DOHH2 (cell line): ENCODE results near the gene MUSTN1.

Experiments used
- H3F3A ChIP-seq: fragments of 200-600 bp; sonication (generic), shearing (Covaris generic); 2 replicates; pipeline ENCODE4 v1.6.0; 2016; ENCODE audit warnings: antibody characterized with exemption, mild to moderate bottlenecking; ENCODE audit not compliant: control insufficient read depth, insufficient read depth
- H3K27ac ChIP-seq: fragments of 200-600 bp; sonication (generic); 2 replicates; pipeline ENCODE4 v1.5.1; 2014; ENCODE audit warnings: low read depth, mild to moderate bottlenecking, low read length, moderate library complexity
- H3K27me3 ChIP-seq: fragments of 200-600 bp; sonication (generic); 2 replicates; pipeline ENCODE4 v1.6.1; 2014; ENCODE audit warnings: mild to moderate bottlenecking, low read length, mixed read lengths; ENCODE audit not compliant: control insufficient read depth
- H3K36me3 ChIP-seq: fragments of 200-600 bp; sonication (generic); 2 replicates; pipeline ENCODE4 v1.6.1; 2014; ENCODE audit warnings: mild to moderate bottlenecking, low read length, moderate library complexity, mixed read lengths; ENCODE audit not compliant: control insufficient read depth
- H3K4me1 ChIP-seq: fragments of 200-600 bp; sonication (generic); 2 replicates; pipeline ENCODE4 v1.6.1; 2014; ENCODE audit warnings: mild to moderate bottlenecking, low read length, mixed read lengths; ENCODE audit not compliant: control insufficient read depth
- H3K4me2 ChIP-seq: fragments of 200-600 bp; sonication (generic); 2 replicates; pipeline ENCODE4 v1.6.0; 2014; ENCODE audit warnings: mild to moderate bottlenecking, low read length, moderate library complexity
- H3K4me3 ChIP-seq: fragments of 200-600 bp; sonication (generic); 2 replicates; pipeline ENCODE4 v1.5.1; 2014; ENCODE audit warnings: mild to moderate bottlenecking, low read length, mixed read lengths
- H3K79me2 ChIP-seq: fragments of 200-600 bp; sonication (generic); 2 replicates; pipeline ENCODE4 v1.6.1; 2014; ENCODE audit warnings: mild to moderate bottlenecking, low read length, mixed read lengths; ENCODE audit not compliant: control insufficient read depth
- H3K9me2 ChIP-seq: fragments of 200-600 bp; sonication (generic); replicated peaks from 2 replicates; pipeline ENCODE4 v1.6.1; 2014; ENCODE audit warnings: mild to moderate bottlenecking, low read length, mixed read lengths; ENCODE audit not compliant: control insufficient read depth
- H3K9me3 ChIP-seq: fragments of 200-600 bp; sonication (generic); 2 replicates; pipeline ENCODE4 v1.6.1; 2014; ENCODE audit warnings: antibody characterized with exemption, low read length, mixed read lengths; ENCODE audit not compliant: control insufficient read depth, insufficient read depth
- H4K20me1 ChIP-seq: fragments of 200-600 bp; sonication (generic); 2 replicates; pipeline ENCODE4 v1.6.0; 2014; ENCODE audit warnings: low read depth, mild to moderate bottlenecking, antibody characterized with exemption, low read length, moderate library complexity; ENCODE audit not compliant: control insufficient read depth, insufficient read depth
- CTCF ChIP-seq: fragments of 200-600 bp; sonication (generic); IDR thresholded peaks from one replicate; pipeline ENCODE4 v1.5.1; 2014; ENCODE audit warnings: antibody characterized with exemption, mild to moderate bottlenecking, low read depth, low read length; ENCODE audit not compliant: poor library complexity, severe bottlenecking
- EZH2phosphoT487 ChIP-seq: fragments of 200-600 bp; sonication (generic); IDR thresholded peaks from 2 replicates; pipeline ENCODE4 v1.6.1; 2017; ENCODE audit warnings: borderline replicate concordance, mild to moderate bottlenecking, antibody characterized with exemption, low read length, moderate library complexity, mixed read lengths

The MUSTN1 gene

GRCh38 chr3:52788890-52789745 lies 45.7 kb downstream of the MUSTN1 start:
- Histone ChIP-seq H4K20me1 (no peaks in the 10 kb centered on the region), H3K9me3 (no peaks in the 10 kb centered on the region), H3K4me2 (no peak overlapping the region), H3K4me3 (no peak overlapping the region), H3K4me1 (no peaks in the 10 kb centered on the region), H3K27me3 (no peaks in the 10 kb centered on the region), H3K36me3 (no peaks in the 10 kb centered on the region), H3F3A (no peaks in the 10 kb centered on the region), H3K9me2 (no peaks in the 10 kb centered on the region), H3K79me2 (no peaks in the 10 kb centered on the region), H3K27ac (no peak overlapping the region)
- TF ChIP-seq CTCF (no peak), EZH2phosphoT487 (no peak)

GRCh38 chr3:52787672-52788625 lies 46.9 kb downstream of the MUSTN1 start:
- no peaks in the 10 kb centered on the region for H4K20me1 ChIP-seq
- H3K4me3 ChIP-seq: no peak overlapping the region
- H3K79me2 ChIP-seq: no peaks in the 10 kb centered on the region
- no peak overlapping the region for H3K4me2 ChIP-seq
- no peaks in the 10 kb centered on the region for H3F3A ChIP-seq
- no peaks in the 10 kb centered on the region for H3K36me3 ChIP-seq
- H3K27me3 ChIP-seq: 0 out of 2 replicates have a peak, but pooled peaks cover under 1% of the 10 kb centered on the region
- H3K9me3 ChIP-seq: no peaks in the 10 kb centered on the region
- H3K27ac ChIP-seq: no peak overlapping the region
- H3K9me2 ChIP-seq: no peaks in the 10 kb centered on the region
- TF ChIP-seq CTCF: no peak
- H3K4me1 ChIP-seq: no peaks in the 10 kb centered on the region

GRCh38 chr3:52787246-52787645 lies 47.6 kb downstream of the MUSTN1 start:
- H3K9me2 ChIP-seq: no peaks in the 10 kb centered on the region
- no peaks in the 10 kb centered on the region for H3K4me1 ChIP-seq
- no peak overlapping the region for H3K27ac ChIP-seq
- no peaks in the 10 kb centered on the region for H3K9me3 ChIP-seq
- H3K4me3 ChIP-seq: no peak overlapping the region
- H3K27me3 ChIP-seq: 0 out of 2 replicates have a peak, but pooled peaks cover 6% of the 10 kb centered on the region
- no peaks in the 10 kb centered on the region for H3K36me3 ChIP-seq
- no peak overlapping the region for H3K4me2 ChIP-seq
- no peak for TF ChIP-seq EZH2phosphoT487
- no peaks in the 10 kb centered on the region for H4K20me1 ChIP-seq
- H3K79me2 ChIP-seq: no peaks in the 10 kb centered on the region
- H3F3A ChIP-seq: no peaks in the 10 kb centered on the region
